Measurements from ENCODE around the gene HILPDA.
"Not testable (repeated sequence)": the region's sequence is repeated elsewhere in the genome, so short reads cannot be mapped to it uniquely, and the experiment has no call there.

HILPDA gene

GRCh38 chr7:128431754-128432153 is 23.9 kb upstream of the HILPDA start:
- no peak for DNase-seq (ENCODE audit: low spot score)

GRCh38 chr7:128434413-128435326 is 21.0 kb upstream of the HILPDA start:
- no peak for DNase-seq (ENCODE audit: low spot score)

GRCh38 chr7:128435327-128435686 is 20.4 kb upstream of the HILPDA start:
- no peak for DNase-seq (ENCODE audit: low spot score)

- DNase-seq (ENCODE audit: low spot score), result no peak
Measured at GRCh38 chr7:128437426-128438332, 18.0 kb upstream of the HILPDA start.

GRCh38 chr7:128442356-128442755 is 13.3 kb upstream of the HILPDA start:
- no peak for DNase-seq (ENCODE audit: low spot score)

GRCh38 chr7:128443831-128444600 is 11.7 kb upstream of the HILPDA start:
- DNase-seq (ENCODE audit: low spot score), result no peak

- DNase-seq (ENCODE audit: low spot score), result no peak
Measured at GRCh38 chr7:128446306-128446705, 9.4 kb upstream of the HILPDA start.

GRCh38 chr7:128447941-128448564 is 7.6 kb upstream of the HILPDA start:
- DNase-seq (ENCODE audit: low spot score), result no peak

GRCh38 chr7:128448751-128449302 is 6.9 kb upstream of the HILPDA start:
- DNase-seq (ENCODE audit: low spot score), result no peak

GRCh38 chr7:128450409-128450808 is 5.3 kb upstream of the HILPDA start:
- DNase-seq (ENCODE audit: low spot score), result no peak

- DNase-seq (ENCODE audit: low spot score), result no peak
Measured at GRCh38 chr7:128450913-128451312, 4.8 kb upstream of the HILPDA start.

GRCh38 chr7:128452552-128452951 is 3.1 kb upstream of the HILPDA start:
- DNase-seq (ENCODE audit: low spot score), result no peak

- peak; percentile 68 for DNase-seq (ENCODE audit: low spot score)
Measured at GRCh38 chr7:128453836-128454804, 1.6 kb upstream of the HILPDA start.

- DNase-seq (ENCODE audit: low spot score), result no peak
Measured at GRCh38 chr7:128454808-128455542, 703 bp upstream of the HILPDA start.

- no peak for DNase-seq (ENCODE audit: low spot score)
Measured at GRCh38 chr7:128456255-128456725, 612 bp downstream of the HILPDA start.

GRCh38 chr7:128457385-128457784 is 1.7 kb downstream of the HILPDA start:
- DNase-seq (ENCODE audit: low spot score), result not testable (repeated sequence)

- no peak for DNase-seq (ENCODE audit: low spot score)
Measured at GRCh38 chr7:128458956-128459355, 3.3 kb downstream of the HILPDA start.

GRCh38 chr7:128459394-128459878 is 3.8 kb downstream of the HILPDA start:
- DNase-seq (ENCODE audit: low spot score), result peak; percentile 70

GRCh38 chr7:128462460-128462859 is 6.8 kb downstream of the HILPDA start:
- DNase-seq (ENCODE audit: low spot score), result no peak

Data from globus pallidus (tissue), 1 donor.